ENCODE measurements around the gene POU6F2. TPM values are rescaled to one million over a fixed set of nuclear protein-coding genes. Genes with fewer than 3 reads are reported as not detected.

The POU6F2 gene
- total RNA-seq, 1 donor from 2014 or later: not detected

- Histone ChIP-seq H3K4me3 (no peak overlapping the region), H3K36me3 (no peaks in the 10 kb centered on the region), H3K27ac (no peak overlapping the region), H3K4me1 (no peaks in the 10 kb centered on the region), H3K9me3 (no peaks in the 10 kb centered on the region), H3K27me3 (no peaks in the 10 kb centered on the region)
- intact Hi-C loops (cut with DNase I): no loop called here
- TF ChIP-seq CTCF (IDR thresholded peaks at IDR 0.05): no peak
- DNase-seq (ENCODE audit: low spot score in 2 of 2): no peak
Measured at GRCh38 chr7:39133088-39133487, 155.4 kb downstream of the POU6F2 start.

- Histone ChIP-seq H3K4me1 (no peaks in the 10 kb centered on the region), H3K36me3 (no peaks in the 10 kb centered on the region), H3K9me3 (no peaks in the 10 kb centered on the region), H3K27ac (no peak overlapping the region), H3K4me3 (no peak overlapping the region), H3K27me3 (no peaks in the 10 kb centered on the region)
- intact Hi-C loops (cut with DNase I): no loop called here
- TF ChIP-seq CTCF (IDR thresholded peaks at IDR 0.05): no peak
- no peak for DNase-seq (ENCODE audit: low spot score in 2 of 2)
Measured at GRCh38 chr7:39137480-39137879, 159.8 kb downstream of the POU6F2 start.

- no peak for DNase-seq (ENCODE audit: low spot score in 2 of 2)
- no peaks in the 10 kb centered on the region for H3K4me1 ChIP-seq
- intact Hi-C loops (cut with DNase I): no loop called here
- no peak for TF ChIP-seq CTCF (IDR thresholded peaks at IDR 0.05)
- no peaks in the 10 kb centered on the region for H3K36me3 ChIP-seq
- H3K27me3 ChIP-seq: no peaks in the 10 kb centered on the region
- no peak overlapping the region for H3K27ac ChIP-seq
- H3K9me3 ChIP-seq: no peaks in the 10 kb centered on the region
- no peak overlapping the region for H3K4me3 ChIP-seq
Measured at GRCh38 chr7:39142750-39143149, 165.0 kb downstream of the POU6F2 start.

- Histone ChIP-seq H3K4me3 (no peak overlapping the region), H3K9me3 (no peaks in the 10 kb centered on the region), H3K27me3 (no peaks in the 10 kb centered on the region), H3K36me3 (no peaks in the 10 kb centered on the region), H3K27ac (no peak overlapping the region), H3K4me1 (no peaks in the 10 kb centered on the region)
- no peak for DNase-seq (ENCODE audit: low spot score in 2 of 2)
- intact Hi-C loops (cut with DNase I): no loop called here
- TF ChIP-seq CTCF (IDR thresholded peaks at IDR 0.05): no peak
Measured at GRCh38 chr7:39144420-39144819, 166.7 kb downstream of the POU6F2 start.

GRCh38 chr7:39145283-39145682 is 167.6 kb downstream of the POU6F2 start:
- Histone ChIP-seq H3K4me3 (no peak overlapping the region), H3K27ac (no peak overlapping the region), H3K27me3 (no peaks in the 10 kb centered on the region), H3K4me1 (no peaks in the 10 kb centered on the region), H3K9me3 (no peaks in the 10 kb centered on the region), H3K36me3 (no peaks in the 10 kb centered on the region)
- TF ChIP-seq CTCF (IDR thresholded peaks at IDR 0.05): no peak
- DNase-seq (ENCODE audit: low spot score in 2 of 2): no peak
- intact Hi-C loops (cut with DNase I): no loop called here

- intact Hi-C loops (cut with DNase I): no loop called here
- Histone ChIP-seq H3K9me3 (no peaks in the 10 kb centered on the region), H3K27me3 (no peaks in the 10 kb centered on the region), H3K27ac (no peak overlapping the region), H3K4me1 (no peaks in the 10 kb centered on the region), H3K36me3 (no peaks in the 10 kb centered on the region), H3K4me3 (no peak overlapping the region)
- no peak for DNase-seq (ENCODE audit: low spot score in 2 of 2)
- no peak for TF ChIP-seq CTCF (IDR thresholded peaks at IDR 0.05)
Measured at GRCh38 chr7:39145935-39146334, 168.2 kb downstream of the POU6F2 start.
